ENCODE data around the gene NFE2.
"Not testable (repeated sequence)": the region's sequence is repeated elsewhere in the genome, so short reads cannot be mapped to it uniquely, and the experiment has no call there.

NFE2 gene

GRCh38 chr12:54306925-54307741 is 6.3 kb upstream of the NFE2 start:
- no peak for DNase-seq (ENCODE audit: low read depth)

- DNase-seq (ENCODE audit: low read depth), result no peak
Measured at GRCh38 chr12:54304187-54304810, 3.5 kb upstream of the NFE2 start.

- no peak for DNase-seq (ENCODE audit: low read depth)
Measured at GRCh38 chr12:54303640-54304039, 2.8 kb upstream of the NFE2 start.

- DNase-seq (ENCODE audit: low read depth), result no peak
Measured at GRCh38 chr12:54301428-54302048, 723 bp upstream of the NFE2 start.

- no peak for DNase-seq (ENCODE audit: low read depth)
Measured at GRCh38 chr12:54300225-54300731, 537 bp downstream of the NFE2 start.

- no peak for DNase-seq (ENCODE audit: low read depth)
Measured at GRCh38 chr12:54299515-54300224, 1.1 kb downstream of the NFE2 start.

- no peak for DNase-seq (ENCODE audit: low read depth)
Measured at GRCh38 chr12:54298904-54299303, 1.9 kb downstream of the NFE2 start.

- no peak for DNase-seq (ENCODE audit: low read depth)
Measured at GRCh38 chr12:54296393-54297099, 4.3 kb downstream of the NFE2 start.

GRCh38 chr12:54294953-54295566 is 5.8 kb downstream of the NFE2 start:
- DNase-seq (ENCODE audit: low read depth), result no peak

GRCh38 chr12:54294152-54294952 is 6.5 kb downstream of the NFE2 start:
- peak; percentile 18 for DNase-seq (ENCODE audit: low read depth)

GRCh38 chr12:54292931-54293241 is 7.9 kb downstream of the NFE2 start:
- DNase-seq (ENCODE audit: low read depth), result no peak

- no peak for DNase-seq (ENCODE audit: low read depth)
Measured at GRCh38 chr12:54292083-54292930, 8.5 kb downstream of the NFE2 start.

- DNase-seq (ENCODE audit: low read depth), result no peak
Measured at GRCh38 chr12:54287261-54288157, 13.3 kb downstream of the NFE2 start.

- no peak for DNase-seq (ENCODE audit: low read depth)
Measured at GRCh38 chr12:54286042-54287030, 14.5 kb downstream of the NFE2 start.

GRCh38 chr12:54285150-54286041 is 15.4 kb downstream of the NFE2 start:
- no peak for DNase-seq (ENCODE audit: low read depth)

GRCh38 chr12:54284070-54284780 is 16.6 kb downstream of the NFE2 start:
- not testable (repeated sequence) for DNase-seq (ENCODE audit: low read depth)
